Heart left ventricle (tissue), 13 donors: ENCODE measurements around the gene OPN1MW.
"Not testable (repeated sequence)": the region's sequence is repeated elsewhere in the genome, so short reads cannot be mapped to it uniquely, and the experiment has no call there.

Source experiments
- POLR2A ChIP-seq, 2 donors: fragments of 450-650 bp; IDR thresholded peaks; one replicate each; pipeline ENCODE4 v1.6.1; 2017; ENCODE audit warnings: antibody characterized with exemption in 2 of 2, mild to moderate bottlenecking in 2 of 2, moderate library complexity in 2 of 2
- TF ChIP-seq, protein P1 (sequence below), 12 donors: fragments of 200-600 bp; sonication (generic) in 4 of 12; IDR thresholded peaks; one replicate each; pipeline versions ENCODE4 v1.5.0 to v1.8.0; 2018 to 2022; ENCODE audit warnings: antibody characterized with exemption in 12 of 12, mild to moderate bottlenecking in 5 of 12
- donor health status: ischemic (EF 13 %, LVEDD 7.1; RV severe dilation, severe dysfunction).
- donor health status: DM: no; HTN: yes; CAD: no.
- donor health status: DM: no; HTN: no; CAD: no.
- donor health status: ischemic (EF 25% LVEDD 6.9; RV normal size, moderate dysfunction).
- donor health status: ischemic (EF 25% LVEDD 5.7; RV mildly dilated, moderate dysfunction).
- donor health status: ischemic (EF 35%, LVEDD 5.7; RV mildly dilated, moderate dysfunction).
- donor health status: nonischemic (EF 11% LVEDD 7.7; RV severe dilation, severe dysfunction).
- donor health status: DM: yes; HTN: yes; CAD: no.
- donor health status: PGD.
- donor health status: ischemic (EF 29% LVEDD 5.4; RV normal size, mild dysfunction).
- donor health status: nonischemic (EF 23%, LVEDD 6.1; RV moderate dilation, normal function).

DNA sequence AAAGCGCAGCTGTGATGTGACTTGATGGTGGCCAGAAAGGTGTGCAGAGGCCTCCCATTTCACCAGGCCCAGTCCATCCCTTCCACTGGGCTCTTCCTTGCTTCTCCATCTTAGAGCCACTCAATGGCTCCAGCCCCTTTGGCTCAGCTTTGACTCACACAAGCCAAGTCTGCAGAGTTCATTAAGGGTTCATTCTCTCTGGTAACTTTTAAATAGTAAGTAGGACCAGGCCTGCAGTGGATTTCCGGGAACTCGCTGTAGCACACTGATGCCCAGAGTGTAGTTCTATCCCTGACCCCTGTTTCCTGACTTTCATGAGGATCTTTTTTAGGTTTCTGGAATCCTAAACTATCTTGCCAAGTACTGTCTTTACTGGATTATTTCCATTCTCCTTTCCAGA lies 49.0 kb downstream of the OPN1MW start:
- TF ChIP-seq, protein P1, sequence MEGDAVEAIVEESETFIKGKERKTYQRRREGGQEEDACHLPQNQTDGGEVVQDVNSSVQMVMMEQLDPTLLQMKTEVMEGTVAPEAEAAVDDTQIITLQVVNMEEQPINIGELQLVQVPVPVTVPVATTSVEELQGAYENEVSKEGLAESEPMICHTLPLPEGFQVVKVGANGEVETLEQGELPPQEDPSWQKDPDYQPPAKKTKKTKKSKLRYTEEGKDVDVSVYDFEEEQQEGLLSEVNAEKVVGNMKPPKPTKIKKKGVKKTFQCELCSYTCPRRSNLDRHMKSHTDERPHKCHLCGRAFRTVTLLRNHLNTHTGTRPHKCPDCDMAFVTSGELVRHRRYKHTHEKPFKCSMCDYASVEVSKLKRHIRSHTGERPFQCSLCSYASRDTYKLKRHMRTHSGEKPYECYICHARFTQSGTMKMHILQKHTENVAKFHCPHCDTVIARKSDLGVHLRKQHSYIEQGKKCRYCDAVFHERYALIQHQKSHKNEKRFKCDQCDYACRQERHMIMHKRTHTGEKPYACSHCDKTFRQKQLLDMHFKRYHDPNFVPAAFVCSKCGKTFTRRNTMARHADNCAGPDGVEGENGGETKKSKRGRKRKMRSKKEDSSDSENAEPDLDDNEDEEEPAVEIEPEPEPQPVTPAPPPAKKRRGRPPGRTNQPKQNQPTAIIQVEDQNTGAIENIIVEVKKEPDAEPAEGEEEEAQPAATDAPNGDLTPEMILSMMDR (IDR thresholded peaks at IDR 0.05), result not testable (repeated sequence)
- TF ChIP-seq POLR2A (IDR thresholded peaks at IDR 0.05), result not testable (repeated sequence)
